ENCODE results near the gene PROSER2. TPM values are rescaled to one million over a fixed set of nuclear protein-coding genes. Genes with fewer than 3 reads are reported as not detected.

The PROSER2 gene
- total and polyA plus RNA-seq, 2 donors (not counting 1 experiment from before 2014, with no cell fraction given) = 0.07 TPM; not detected in 1

DNA sequence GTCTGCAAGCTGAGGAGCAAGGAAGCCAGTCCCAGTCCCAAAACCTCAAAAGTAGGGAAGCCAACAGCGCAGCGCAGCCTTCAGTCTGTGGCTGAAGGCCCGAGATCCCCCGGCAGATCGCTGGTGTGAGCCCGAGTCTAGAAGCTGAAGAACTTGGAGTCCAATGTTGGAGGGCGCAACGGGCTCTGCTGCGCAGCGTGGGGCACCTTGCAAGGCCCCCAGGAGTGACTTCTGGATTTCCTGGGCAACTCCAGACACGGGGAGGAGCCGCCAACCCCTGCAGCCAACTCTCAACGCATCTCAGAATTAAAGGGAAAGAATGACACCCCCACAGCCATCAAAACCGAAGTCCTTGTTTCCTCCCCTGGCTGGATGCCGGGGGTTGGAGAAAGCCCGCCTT lies 18.8 kb upstream of the PROSER2 start:
- H2AFZ ChIP-seq (ENCODE audit: insufficient read depth, low read depth, low read length, poor library complexity, severe bottlenecking) = no peak overlapping the region
- H3K4me2 ChIP-seq (replicated peaks; ENCODE audit: low read depth, low read length, poor library complexity, severe bottlenecking) = no peak overlapping the region
- Mint-ChIP-seq H3K27me3 (peaks cover 22% of the 10 kb centered on the region), H3K4me3 (no peak overlapping the region), H3K4me1 (no peaks in the 10 kb centered on the region), H3K9me3 (ENCODE audit: insufficient read depth) (no peaks in the 10 kb centered on the region), H3K27ac (no peak overlapping the region)
- CTCF ChIA-PET = no interaction called here
- POLR2A ChIA-PET = no interaction called here
- intact Hi-C loops (cut with micrococcal nuclease) = no loop called here
- H3K79me2 ChIP-seq (ENCODE audit: control insufficient read depth, insufficient read depth, low read length) = no peaks in the 10 kb centered on the region
- no peaks in the 10 kb centered on the region for H4K20me1 ChIP-seq (ENCODE audit: control insufficient read depth, insufficient read depth, low read length, poor library complexity, severe bottlenecking)
- no peak overlapping the region for H3K9ac ChIP-seq (ENCODE audit: low read length)
- H3K9me3 ChIP-seq (ENCODE audit: control extremely low read depth in 1 of 3, control insufficient read depth in 2 of 3, insufficient read depth in 1 of 3, low read length in 2 of 3) = no peaks in the 10 kb centered on the region
- TF ChIP-seq, protein P1, sequence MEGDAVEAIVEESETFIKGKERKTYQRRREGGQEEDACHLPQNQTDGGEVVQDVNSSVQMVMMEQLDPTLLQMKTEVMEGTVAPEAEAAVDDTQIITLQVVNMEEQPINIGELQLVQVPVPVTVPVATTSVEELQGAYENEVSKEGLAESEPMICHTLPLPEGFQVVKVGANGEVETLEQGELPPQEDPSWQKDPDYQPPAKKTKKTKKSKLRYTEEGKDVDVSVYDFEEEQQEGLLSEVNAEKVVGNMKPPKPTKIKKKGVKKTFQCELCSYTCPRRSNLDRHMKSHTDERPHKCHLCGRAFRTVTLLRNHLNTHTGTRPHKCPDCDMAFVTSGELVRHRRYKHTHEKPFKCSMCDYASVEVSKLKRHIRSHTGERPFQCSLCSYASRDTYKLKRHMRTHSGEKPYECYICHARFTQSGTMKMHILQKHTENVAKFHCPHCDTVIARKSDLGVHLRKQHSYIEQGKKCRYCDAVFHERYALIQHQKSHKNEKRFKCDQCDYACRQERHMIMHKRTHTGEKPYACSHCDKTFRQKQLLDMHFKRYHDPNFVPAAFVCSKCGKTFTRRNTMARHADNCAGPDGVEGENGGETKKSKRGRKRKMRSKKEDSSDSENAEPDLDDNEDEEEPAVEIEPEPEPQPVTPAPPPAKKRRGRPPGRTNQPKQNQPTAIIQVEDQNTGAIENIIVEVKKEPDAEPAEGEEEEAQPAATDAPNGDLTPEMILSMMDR (IDR thresholded peaks at IDR 0.05) = no peak
- no peak for TF ChIP-seq EZH2 (IDR thresholded peaks at IDR 0.05; ENCODE audit: borderline replicate concordance, insufficient read depth, low read depth, low read length, poor library complexity, severe bottlenecking)
- no peaks in the 10 kb centered on the region for H3K36me3 ChIP-seq (replicated peaks in 1 of 2; ENCODE audit: control extremely low read depth in 1 of 2, control insufficient read depth in 1 of 2, extremely low read depth in 1 of 2, insufficient read depth in 2 of 2, low read length in 1 of 2)
- no peaks in the 10 kb centered on the region for H3K4me1 ChIP-seq (ENCODE audit: control insufficient read depth in 2 of 2, insufficient read depth in 2 of 2, low read length in 2 of 2)
- no peak for ATAC-seq (ENCODE audit: low read depth)
- H3K4me3 ChIP-seq (ENCODE audit: control extremely low read depth in 1 of 5, extremely low read depth in 1 of 5, insufficient read depth in 1 of 5, low read depth in 2 of 5, low read length in 4 of 5) = no peak overlapping the region
- no peak overlapping the region for H3K27ac ChIP-seq (ENCODE audit: low read length in 2 of 2)
- DNase-seq = no peak
- WGBS (ENCODE audit: insufficient coverage) = 96% methylated on average over 13 of the region's 16 CpGs
- no peaks in the 10 kb centered on the region for H3K27me3 ChIP-seq (replicated peaks in 1 of 4; ENCODE audit: control extremely low read depth in 1 of 4, control insufficient read depth in 3 of 4, insufficient read depth in 4 of 4, low read length in 3 of 4)

DNA sequence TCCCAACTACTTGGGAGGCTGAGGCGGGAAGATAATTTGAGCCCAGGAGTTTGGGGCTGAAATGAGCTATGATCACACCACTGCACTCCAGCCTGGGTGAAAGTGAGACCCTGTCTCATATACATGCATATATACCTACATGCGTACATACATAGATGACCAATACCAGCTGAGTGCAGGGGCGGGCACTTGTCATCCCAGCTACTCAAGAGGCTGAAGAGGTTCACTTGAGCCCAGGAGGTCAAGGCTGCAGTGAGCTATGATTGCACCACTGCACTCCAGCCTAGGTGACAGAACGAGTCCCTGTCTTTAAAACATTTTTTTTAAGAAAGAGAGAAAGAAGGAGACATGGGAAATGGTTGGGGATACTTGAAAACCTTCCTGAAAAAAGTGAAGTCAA lies 17.4 kb upstream of the PROSER2 start:
- DNase-seq = no peak
- Histone ChIP-seq H3K9ac (ENCODE audit: low read length) (no peak overlapping the region), H3K4me1 (ENCODE audit: control insufficient read depth in 2 of 2, insufficient read depth in 2 of 2, low read length in 2 of 2) (no peaks in the 10 kb centered on the region), H4K20me1 (ENCODE audit: control insufficient read depth, insufficient read depth, low read length, poor library complexity, severe bottlenecking) (no peaks in the 10 kb centered on the region), H2AFZ (ENCODE audit: insufficient read depth, low read depth, low read length, poor library complexity, severe bottlenecking) (no peak overlapping the region), H3K4me2 (replicated peaks; ENCODE audit: low read depth, low read length, poor library complexity, severe bottlenecking) (no peak overlapping the region), H3K36me3 (replicated peaks in 1 of 2; ENCODE audit: control extremely low read depth in 1 of 2, control insufficient read depth in 1 of 2, extremely low read depth in 1 of 2, insufficient read depth in 2 of 2, low read length in 1 of 2) (no peaks in the 10 kb centered on the region), H3K79me2 (ENCODE audit: control insufficient read depth, insufficient read depth, low read length) (no peaks in the 10 kb centered on the region), H3K4me3 (ENCODE audit: control extremely low read depth in 1 of 5, extremely low read depth in 1 of 5, insufficient read depth in 1 of 5, low read depth in 2 of 5, low read length in 4 of 5) (no peak overlapping the region), H3K9me3 (ENCODE audit: control extremely low read depth in 1 of 3, control insufficient read depth in 2 of 3, insufficient read depth in 1 of 3, low read length in 2 of 3) (no peaks in the 10 kb centered on the region), H3K27me3 (replicated peaks in 1 of 4; ENCODE audit: control extremely low read depth in 1 of 4, control insufficient read depth in 3 of 4, insufficient read depth in 4 of 4, low read length in 3 of 4) (no peaks in the 10 kb centered on the region), H3K27ac (ENCODE audit: low read length in 2 of 2) (no peak overlapping the region)
- Mint-ChIP-seq H3K9me3 (ENCODE audit: insufficient read depth) (no peaks in the 10 kb centered on the region), H3K27me3 (peaks cover 28% of the 10 kb centered on the region), H3K27ac (no peak overlapping the region), H3K4me3 (no peak overlapping the region), H3K4me1 (no peaks in the 10 kb centered on the region)
- WGBS (ENCODE audit: insufficient coverage) = 100% methylated on average over 3 of the region's 4 CpGs
- TF ChIP-seq EZH2 (IDR thresholded peaks at IDR 0.05; ENCODE audit: borderline replicate concordance, insufficient read depth, low read depth, low read length, poor library complexity, severe bottlenecking) = no peak
- TF ChIP-seq, protein P1 (IDR thresholded peaks at IDR 0.05) = no peak
- ChIA-PET CTCF (no interaction called here), POLR2A (no interaction called here)
- ATAC-seq (ENCODE audit: low read depth) = no peak
- intact Hi-C loops (cut with micrococcal nuclease) = no loop called here
